Vagina (tissue), 2 donors: ENCODE results near the gene SYNRG. TPM values are rescaled to one million over a fixed set of nuclear protein-coding genes. Genes with fewer than 3 reads are reported as not detected.

Experiments
- DNase-seq, 2 donors: peaks; one replicate each; pipeline ENCODE4 v3.0.0-alpha.2; 2017; ENCODE audit errors: extremely low spot score in 2 of 2
- H3K27ac ChIP-seq: fragments of 200-600 bp; sonication (generic); one replicate; pipeline ENCODE4 v1.5.1; 2019
- H3K27me3 ChIP-seq: fragments of 200-600 bp; sonication (generic); one replicate; pipeline ENCODE4 v1.5.1; 2019
- H3K36me3 ChIP-seq, 2 donors: fragments of 200-600 bp; sonication (generic); one replicate each; pipeline ENCODE4 v1.5.1; 2017 to 2019
- H3K4me1 ChIP-seq: fragments of 200-600 bp; sonication (generic); one replicate; pipeline ENCODE4 v1.5.1; 2019
- H3K4me3 ChIP-seq, 2 donors: fragments of 200-600 bp; sonication (generic); 1 replicate in 1 of 2; 2 replicates in 1 of 2; pipeline ENCODE4 v1.5.1; 2016 to 2019
- H3K9me3 ChIP-seq: fragments of 200-600 bp; sonication (generic); one replicate; pipeline ENCODE4 v1.5.1; 2019
- POLR2A ChIP-seq, 2 donors: fragments of 450-650 bp; IDR thresholded peaks; one replicate each; pipeline ENCODE4 v1.6.1; 2017; ENCODE audit warnings: antibody characterized with exemption in 2 of 2, mild to moderate bottlenecking in 2 of 2, moderate library complexity in 2 of 2
- POLR2AphosphoS5 ChIP-seq, 2 donors: sonication (generic); formaldehyde crosslinking; IDR thresholded peaks; one replicate each; pipeline ENCODE4 v1.9.0; 2017; ENCODE audit warnings: antibody characterized with exemption in 2 of 2, mild to moderate bottlenecking in 2 of 2, low read depth in 1 of 2; ENCODE audit not compliant: insufficient read depth in 1 of 2
- intact Hi-C: fragments of 100-400 bp; cut with DNase I; formaldehyde crosslinking; loops from one replicate; pipeline ENCODE4 v1.15.1; 2023
- total RNA-seq: library from RNA; depleted of rRNA; stranded (reverse); fragments of >200 nt; gene quantifications from one replicate; pipeline ENCODE4 v1.2.3, GENCODE V29; 2016
- TF ChIP-seq, protein P1 (sequence below), 3 experiments: fragments of 450-650 bp in 2 of 3; fragments of 200-600 bp in 1 of 3; sonication (generic) in 1 of 3; IDR thresholded peaks; one replicate each; pipeline ENCODE4 v1.5.1; 2017 to 2019; ENCODE audit warnings: antibody characterized with exemption in 3 of 3, mild to moderate bottlenecking in 2 of 3, moderate library complexity in 2 of 3

Gene SYNRG
- total RNA-seq, 1 donor from 2014 or later = 42.2 TPM

DNA sequence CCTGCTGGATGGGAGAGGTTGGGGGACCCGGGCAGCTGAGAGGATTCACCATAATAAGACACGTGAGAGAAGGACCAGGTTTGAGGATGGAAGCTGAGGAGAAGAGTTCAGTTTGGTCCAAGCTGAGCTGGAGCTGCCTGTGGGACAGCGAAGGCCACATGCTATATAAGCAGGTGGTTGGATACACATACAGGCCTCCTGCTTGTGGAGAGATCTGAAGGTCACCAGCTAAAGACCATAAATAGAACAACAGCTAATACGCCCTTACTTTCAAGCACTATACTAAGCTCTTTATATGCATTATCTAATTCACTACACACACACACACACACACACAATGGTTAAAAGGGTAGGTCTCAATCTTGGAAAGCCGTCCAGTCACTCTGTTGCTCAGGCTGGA is 87.4 kb downstream of the SYNRG start:
- no peak for TF ChIP-seq POLR2A (IDR thresholded peaks at IDR 0.05)
- TF ChIP-seq, protein P1, sequence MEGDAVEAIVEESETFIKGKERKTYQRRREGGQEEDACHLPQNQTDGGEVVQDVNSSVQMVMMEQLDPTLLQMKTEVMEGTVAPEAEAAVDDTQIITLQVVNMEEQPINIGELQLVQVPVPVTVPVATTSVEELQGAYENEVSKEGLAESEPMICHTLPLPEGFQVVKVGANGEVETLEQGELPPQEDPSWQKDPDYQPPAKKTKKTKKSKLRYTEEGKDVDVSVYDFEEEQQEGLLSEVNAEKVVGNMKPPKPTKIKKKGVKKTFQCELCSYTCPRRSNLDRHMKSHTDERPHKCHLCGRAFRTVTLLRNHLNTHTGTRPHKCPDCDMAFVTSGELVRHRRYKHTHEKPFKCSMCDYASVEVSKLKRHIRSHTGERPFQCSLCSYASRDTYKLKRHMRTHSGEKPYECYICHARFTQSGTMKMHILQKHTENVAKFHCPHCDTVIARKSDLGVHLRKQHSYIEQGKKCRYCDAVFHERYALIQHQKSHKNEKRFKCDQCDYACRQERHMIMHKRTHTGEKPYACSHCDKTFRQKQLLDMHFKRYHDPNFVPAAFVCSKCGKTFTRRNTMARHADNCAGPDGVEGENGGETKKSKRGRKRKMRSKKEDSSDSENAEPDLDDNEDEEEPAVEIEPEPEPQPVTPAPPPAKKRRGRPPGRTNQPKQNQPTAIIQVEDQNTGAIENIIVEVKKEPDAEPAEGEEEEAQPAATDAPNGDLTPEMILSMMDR (IDR thresholded peaks at IDR 0.05) = no peak
- no peak for TF ChIP-seq POLR2AphosphoS5 (IDR thresholded peaks at IDR 0.05; ENCODE audit: insufficient read depth in 1 of 2, low read depth in 1 of 2)
- H3K4me3 ChIP-seq = no peak overlapping the region
- H3K36me3 ChIP-seq = peaks cover 0 to 44% of the 10 kb centered on the region in 2 donors
- H3K27me3 ChIP-seq = no peaks in the 10 kb centered on the region
- H3K9me3 ChIP-seq = no peaks in the 10 kb centered on the region
- H3K4me1 ChIP-seq = no peaks in the 10 kb centered on the region
- DNase-seq = no peak
- no peak overlapping the region for H3K27ac ChIP-seq
- intact Hi-C loops = no loop called here

DNA sequence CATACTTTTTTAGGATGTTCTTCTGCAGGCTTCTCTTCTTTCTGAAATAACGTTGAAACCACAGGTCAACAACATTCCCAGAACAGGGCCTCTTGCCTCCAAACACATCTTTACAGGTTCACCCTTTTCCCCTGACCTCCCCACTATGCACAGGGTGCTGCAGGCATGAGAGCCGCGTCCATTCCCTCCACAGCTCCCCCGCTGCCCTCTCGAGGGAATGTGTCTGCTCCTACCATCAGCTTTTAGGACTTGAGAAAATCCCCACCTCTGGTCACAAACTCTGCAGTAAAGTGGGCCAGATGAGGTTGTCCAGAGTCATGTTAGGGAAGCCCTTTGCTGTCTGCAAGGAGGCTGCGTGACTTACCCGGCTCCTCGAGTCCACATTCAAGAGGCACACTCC is 89.0 kb downstream of the SYNRG start:
- H3K36me3 ChIP-seq = peaks cover 0 to 48% of the 10 kb centered on the region in 2 donors
- H3K4me1 ChIP-seq = no peaks in the 10 kb centered on the region
- no peaks in the 10 kb centered on the region for H3K27me3 ChIP-seq
- intact Hi-C loops = no loop called here
- no peak for TF ChIP-seq POLR2A (IDR thresholded peaks at IDR 0.05)
- TF ChIP-seq, protein P1 (IDR thresholded peaks at IDR 0.05) = no peak
- TF ChIP-seq POLR2AphosphoS5 (IDR thresholded peaks at IDR 0.05; ENCODE audit: insufficient read depth in 1 of 2, low read depth in 1 of 2) = no peak
- no peak for DNase-seq
- H3K9me3 ChIP-seq = no peaks in the 10 kb centered on the region
- H3K4me3 ChIP-seq = no peak overlapping the region
- no peak overlapping the region for H3K27ac ChIP-seq

- no peak overlapping the region for H3K27ac ChIP-seq
- H3K27me3 ChIP-seq = no peaks in the 10 kb centered on the region
- DNase-seq = no peak
- no peaks in the 10 kb centered on the region for H3K9me3 ChIP-seq
- H3K4me1 ChIP-seq = no peaks in the 10 kb centered on the region
- TF ChIP-seq POLR2A (IDR thresholded peaks at IDR 0.05) = no peak
- TF ChIP-seq POLR2AphosphoS5 (IDR thresholded peaks at IDR 0.05; ENCODE audit: insufficient read depth in 1 of 2, low read depth in 1 of 2) = no peak
- TF ChIP-seq, protein P1 (IDR thresholded peaks at IDR 0.05) = no peak
- peaks cover 0 to 47% of the 10 kb centered on the region in 2 donors for H3K36me3 ChIP-seq
- intact Hi-C loops = no loop called here
- H3K4me3 ChIP-seq = no peak overlapping the region
Measured at GRCh38 chr17:37519251-37519985, 89.8 kb downstream of the SYNRG start.

DNA sequence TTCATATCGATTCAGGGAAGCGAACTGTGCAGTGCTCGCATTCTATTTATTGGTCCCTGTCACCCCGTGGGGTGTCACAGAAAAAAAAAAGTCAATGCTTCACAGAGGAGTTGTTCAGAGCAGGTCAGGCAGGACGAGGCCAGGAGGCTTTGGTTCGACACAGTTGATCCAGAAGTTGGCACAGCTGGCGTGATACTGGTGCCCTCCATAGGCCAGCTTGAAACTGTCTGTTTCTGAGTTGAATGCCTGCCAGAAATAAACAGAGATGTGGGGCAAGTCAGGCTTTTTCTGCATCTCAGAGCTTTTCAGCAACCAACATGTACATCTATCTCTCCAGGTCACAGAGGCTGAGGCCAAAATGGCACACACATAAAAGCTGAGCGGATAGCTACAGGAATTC is 90.4 kb downstream of the SYNRG start:
- no peak for DNase-seq
- intact Hi-C loops = no loop called here
- no peaks in the 10 kb centered on the region for H3K9me3 ChIP-seq
- H3K4me1 ChIP-seq = no peaks in the 10 kb centered on the region
- H3K36me3 ChIP-seq = peaks cover 0 to 41% of the 10 kb centered on the region in 2 donors
- no peaks in the 10 kb centered on the region for H3K27me3 ChIP-seq
- TF ChIP-seq POLR2AphosphoS5 (IDR thresholded peaks at IDR 0.05; ENCODE audit: insufficient read depth in 1 of 2, low read depth in 1 of 2) (no peak), POLR2A (IDR thresholded peaks at IDR 0.05) (no peak)
- TF ChIP-seq, protein P1 (IDR thresholded peaks at IDR 0.05) = no peak
- no peak overlapping the region for H3K4me3 ChIP-seq
- H3K27ac ChIP-seq = no peak overlapping the region

GRCh38 chr17:37517881-37518280 is 91.3 kb downstream of the SYNRG start:
- Histone ChIP-seq H3K4me1 (no peaks in the 10 kb centered on the region), H3K36me3 (peaks cover 0 to 41% of the 10 kb centered on the region in 2 donors), H3K27ac (no peak overlapping the region), H3K4me3 (no peak overlapping the region), H3K27me3 (no peaks in the 10 kb centered on the region), H3K9me3 (no peaks in the 10 kb centered on the region)
- no peak for DNase-seq
- intact Hi-C loops = no loop called here
- TF ChIP-seq, protein P1 (IDR thresholded peaks at IDR 0.05) = no peak
- TF ChIP-seq POLR2A (IDR thresholded peaks at IDR 0.05) = no peak
- TF ChIP-seq POLR2AphosphoS5 (IDR thresholded peaks at IDR 0.05; ENCODE audit: insufficient read depth in 1 of 2, low read depth in 1 of 2) = no peak
